PC-9 (cell line): ENCODE data around the gene MED12. TPM values are rescaled to one million over a fixed set of nuclear protein-coding genes. Genes with fewer than 3 reads are reported as not detected.
A peak's percentile ranks its signal among the peaks of the same experiment; 100 is the strongest.
"Not testable (repeated sequence)": the region's sequence is repeated elsewhere in the genome, so short reads cannot be mapped to it uniquely, and the experiment has no call there.

Experiments used
- BruUV-seq: library from RNA; stranded (reverse); fragments of 400-500 nt; replicated peaks from 2 replicates; lab custom pipeline; 2021; lab: Mats Ljungman, UMichigan
- CTCF ChIA-PET: fragments of 300-600 bp; sonication (Branson Sonifier 250); formaldehyde crosslinking; loops from one replicate; lab custom pipeline; 2022; ENCODE audit warnings: antibody characterized with exemption; lab: Charles Lee
- POLR2A ChIA-PET: fragments of 300-600 bp; sonication (Branson Sonifier 250); formaldehyde crosslinking; loops from one replicate; lab custom pipeline; 2022; ENCODE audit warnings: antibody characterized with exemption; ENCODE audit not compliant: unreplicated experiment; lab: Charles Lee
- DNase-seq, 2 experiments: peaks; one replicate each; pipeline versions ENCODE4 v3.0.0 to v3.0.0-alpha.2; 2015 to 2022; ENCODE audit warnings: mixed read lengths in 1 of 2
- H2AFZ ChIP-seq: fragments of 200-600 bp; sonication (generic); 2 replicates; pipeline ENCODE4 v1.8.1; 2017; ENCODE audit warnings: antibody characterized with exemption
- H3F3A ChIP-seq: fragments of 200-600 bp; sonication (generic); 2 replicates; pipeline ENCODE4 v1.8.1; 2017; ENCODE audit warnings: antibody characterized with exemption, mild to moderate bottlenecking, low read depth; ENCODE audit not compliant: insufficient read depth
- H3K27ac ChIP-seq: fragments of 200-600 bp; sonication (generic); 2 replicates; pipeline ENCODE4 v1.6.1; 2016; ENCODE audit warnings: mixed run types
- H3K27me3 ChIP-seq: fragments of 200-600 bp; sonication (generic); 2 replicates; pipeline ENCODE4 v1.6.1; 2016; ENCODE audit warnings: low read depth, mixed run types; ENCODE audit not compliant: insufficient read depth
- H3K36me3 ChIP-seq: fragments of 200-600 bp; sonication (generic); 2 replicates; pipeline ENCODE4 v1.6.1; 2016; ENCODE audit warnings: low read depth, mixed run types
- H3K4me1 ChIP-seq: fragments of 200-600 bp; sonication (generic); replicated peaks from 2 replicates; pipeline ENCODE4 v1.6.1; 2016; ENCODE audit warnings: mixed run types; ENCODE audit not compliant: insufficient read depth
- H3K4me2 ChIP-seq: fragments of 200-600 bp; sonication (generic); 2 replicates; pipeline ENCODE4 v1.6.1; 2017; ENCODE audit warnings: mixed run types
- H3K4me3 ChIP-seq: fragments of 200-600 bp; sonication (generic); 2 replicates; pipeline ENCODE4 v1.6.1; 2016; ENCODE audit warnings: mixed run types
- H3K79me2 ChIP-seq: fragments of 200-600 bp; sonication (generic); 2 replicates; pipeline ENCODE4 v1.6.1; 2017; ENCODE audit warnings: low read depth, mixed run types
- H3K9me2 ChIP-seq: fragments of 200-600 bp; sonication (generic); 2 replicates; pipeline ENCODE4 v1.8.1; 2017; ENCODE audit warnings: mild to moderate bottlenecking; ENCODE audit not compliant: insufficient read depth
- H3K9me3 ChIP-seq: fragments of 200-600 bp; sonication (generic); 2 replicates; pipeline ENCODE4 v1.8.1; 2016; ENCODE audit warnings: low read depth; ENCODE audit not compliant: insufficient read depth
- H4K20me1 ChIP-seq: fragments of 200-600 bp; sonication (generic); 2 replicates; pipeline ENCODE4 v1.8.1; 2017; ENCODE audit not compliant: insufficient read depth
- EZH2 ChIP-seq: fragments of 200-600 bp; sonication (generic); IDR thresholded peaks from 2 replicates; pipeline ENCODE4 v1.8.0; 2017; ENCODE audit warnings: antibody characterized with exemption, low read depth
- intact Hi-C: fragments of 100-400 bp; cut with micrococcal nuclease; formaldehyde crosslinking; loops from one replicate; pipeline ENCODE4 v1.10.0; 2022; ENCODE audit not compliant: unreplicated experiment
- total RNA-seq: library from RNA; stranded (reverse); gene quantifications from 2 replicates; pipeline ENCODE4 v1.2.3, GENCODE V29; 2021
- TF ChIP-seq, protein P1 (sequence below): fragments of 200-600 bp; sonication (generic); conservative IDR thresholded peaks from 2 replicates; pipeline ENCODE4 v1.6.1; 2017; ENCODE audit warnings: mixed run types, antibody characterized with exemption, mild to moderate bottlenecking, moderate library complexity

Gene MED12
- total RNA-seq, 1 experiment from 2014 or later, result 51.6 TPM

DNA sequence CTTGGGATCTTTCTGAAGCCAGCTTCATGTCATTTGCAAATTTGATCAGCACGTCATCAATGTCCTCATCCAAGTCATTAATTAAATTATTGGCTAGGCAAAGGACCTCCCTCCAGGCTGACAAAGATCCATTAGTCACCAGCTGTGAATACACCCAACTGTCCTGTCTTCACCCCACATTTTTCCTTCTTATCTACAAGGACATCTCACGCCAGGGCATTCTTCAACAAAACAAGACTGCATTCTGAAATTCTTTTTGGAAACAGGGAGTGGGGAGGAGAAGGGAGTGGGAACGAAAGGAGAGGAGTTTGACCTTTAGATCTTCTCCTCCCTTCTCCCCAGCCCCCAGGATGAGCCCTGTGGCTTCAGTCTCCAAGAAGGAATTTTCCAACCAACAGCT is 58.9 kb downstream of the MED12 start:
- Histone ChIP-seq H2AFZ (no peak overlapping the region), H3K4me3 (no peak overlapping the region), H3K79me2 (no peaks in the 10 kb centered on the region), H3K4me1 (no peaks in the 10 kb centered on the region), H3K36me3 (no peaks in the 10 kb centered on the region), H3F3A (peaks cover 3% of the 10 kb centered on the region; the same call in 1 of the 2 replicates), H3K9me3 (no peaks in the 10 kb centered on the region), H3K27me3 (no peaks in the 10 kb centered on the region), H4K20me1 (no peaks in the 10 kb centered on the region), H3K4me2 (no peak overlapping the region), H3K27ac (no peak overlapping the region), H3K9me2 (no peaks in the 10 kb centered on the region)
- no TSS peak for BruUV-seq
- intact Hi-C loops, result loop anchor here (10.0 kb wide), 1 partner anchor 403 kb away; no protein-coding TSS in a partner anchor
- no peak for TF ChIP-seq EZH2
- TF ChIP-seq, protein P1, sequence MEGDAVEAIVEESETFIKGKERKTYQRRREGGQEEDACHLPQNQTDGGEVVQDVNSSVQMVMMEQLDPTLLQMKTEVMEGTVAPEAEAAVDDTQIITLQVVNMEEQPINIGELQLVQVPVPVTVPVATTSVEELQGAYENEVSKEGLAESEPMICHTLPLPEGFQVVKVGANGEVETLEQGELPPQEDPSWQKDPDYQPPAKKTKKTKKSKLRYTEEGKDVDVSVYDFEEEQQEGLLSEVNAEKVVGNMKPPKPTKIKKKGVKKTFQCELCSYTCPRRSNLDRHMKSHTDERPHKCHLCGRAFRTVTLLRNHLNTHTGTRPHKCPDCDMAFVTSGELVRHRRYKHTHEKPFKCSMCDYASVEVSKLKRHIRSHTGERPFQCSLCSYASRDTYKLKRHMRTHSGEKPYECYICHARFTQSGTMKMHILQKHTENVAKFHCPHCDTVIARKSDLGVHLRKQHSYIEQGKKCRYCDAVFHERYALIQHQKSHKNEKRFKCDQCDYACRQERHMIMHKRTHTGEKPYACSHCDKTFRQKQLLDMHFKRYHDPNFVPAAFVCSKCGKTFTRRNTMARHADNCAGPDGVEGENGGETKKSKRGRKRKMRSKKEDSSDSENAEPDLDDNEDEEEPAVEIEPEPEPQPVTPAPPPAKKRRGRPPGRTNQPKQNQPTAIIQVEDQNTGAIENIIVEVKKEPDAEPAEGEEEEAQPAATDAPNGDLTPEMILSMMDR, result no peak
- ChIA-PET POLR2A (interaction anchor here (0.5 kb wide), 1 partner anchor 376 kb away, joined by 4 read pairs; no protein-coding TSS in a partner anchor), CTCF (no interaction called here)
- no peak for DNase-seq

DNA sequence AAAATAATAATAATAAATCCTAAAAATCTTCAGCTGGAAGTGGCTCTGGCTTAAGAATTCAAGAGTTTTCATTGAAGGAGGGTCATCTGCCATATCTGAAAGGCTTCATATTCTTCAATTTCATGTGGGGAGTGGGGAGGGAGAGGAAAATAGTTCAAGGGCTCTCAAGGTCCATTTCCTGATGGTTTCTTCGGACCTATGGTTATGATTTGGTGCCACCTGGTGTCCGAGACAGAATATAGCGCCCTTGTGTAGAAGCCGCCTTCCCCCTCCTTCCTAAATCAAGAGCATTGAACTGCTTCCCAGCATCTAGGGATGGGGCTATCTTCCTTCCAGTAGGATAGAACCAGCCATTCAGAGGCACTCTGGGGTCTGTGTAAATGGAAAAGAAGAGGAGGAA is 60.5 kb downstream of the MED12 start:
- Histone ChIP-seq H4K20me1 (no peaks in the 10 kb centered on the region), H3K9me3 (no peaks in the 10 kb centered on the region), H2AFZ (no peak overlapping the region), H3K27ac (no peak overlapping the region), H3F3A (peaks cover 3% of the 10 kb centered on the region; the same call in 1 of the 2 replicates), H3K27me3 (no peaks in the 10 kb centered on the region), H3K9me2 (no peaks in the 10 kb centered on the region), H3K79me2 (no peaks in the 10 kb centered on the region), H3K4me1 (no peaks in the 10 kb centered on the region), H3K4me2 (no peak overlapping the region), H3K4me3 (no peak overlapping the region), H3K36me3 (no peaks in the 10 kb centered on the region)
- intact Hi-C loops, result loop anchor here (1.0 to 10.0 kb wide), 3 partner anchors 181 to 404 kb away; no protein-coding TSS in a partner anchor
- DNase-seq, result peak in 1 of 2 experiments; percentile 26
- POLR2A ChIA-PET, result no interaction called here
- TF ChIP-seq, protein P1, result peak; percentile 75
- no peak for TF ChIP-seq EZH2
- no TSS peak for BruUV-seq
- CTCF ChIA-PET, result interaction anchor here (0.5 kb wide), 1 partner anchor 155 kb away, joined by 3 read pairs; no protein-coding TSS in a partner anchor

- Histone ChIP-seq H3K4me2 (peak overlapping the region; percentile 95), H3K4me3 (peak overlapping the region; percentile 78; the same call in 1 of the 2 replicates)
- H3K9me3 ChIP-seq, H2AFZ ChIP-seq, H3K79me2 ChIP-seq, H3K9me2 ChIP-seq, H3K27ac ChIP-seq, H3K36me3 ChIP-seq, DNase-seq, POLR2A ChIA-PET, H3K4me1 ChIP-seq, BruUV-seq, H4K20me1 ChIP-seq, H3K27me3 ChIP-seq, intact Hi-C loops, H3F3A ChIP-seq: not testable (repeated sequence)
- CTCF ChIA-PET, result interaction anchor here (0.6 kb wide), 1 partner anchor 64 kb away, joined by 4 read pairs; no protein-coding TSS in a partner anchor
These were observed 62.3 kb downstream of the MED12 start for GRCh38 chrX:71180579-71181265.
